Peyer's patch (tissue), 4 donors: ENCODE measurements around the gene SYNPO2.

Experiments used
- POLR2A ChIP-seq, 2 donors: fragments of 450-650 bp; IDR thresholded peaks; one replicate each; pipeline ENCODE4 v1.5.1; 2017; ENCODE audit warnings: antibody characterized with exemption in 2 of 2, mild to moderate bottlenecking in 2 of 2, moderate library complexity in 2 of 2
- TF ChIP-seq, protein P1 (sequence below), 6 experiments: fragments of 450-650 bp in 4 of 6; fragments of 200-600 bp in 2 of 6; sonication (generic) in 1 of 6; IDR thresholded peaks; one replicate each; pipeline ENCODE4 v1.5.1; 2017 to 2019; ENCODE audit warnings: antibody characterized with exemption in 6 of 6, mild to moderate bottlenecking in 3 of 6, moderate library complexity in 1 of 6

- no peak for TF ChIP-seq POLR2A (IDR thresholded peaks at IDR 0.05)
- TF ChIP-seq, protein P1, sequence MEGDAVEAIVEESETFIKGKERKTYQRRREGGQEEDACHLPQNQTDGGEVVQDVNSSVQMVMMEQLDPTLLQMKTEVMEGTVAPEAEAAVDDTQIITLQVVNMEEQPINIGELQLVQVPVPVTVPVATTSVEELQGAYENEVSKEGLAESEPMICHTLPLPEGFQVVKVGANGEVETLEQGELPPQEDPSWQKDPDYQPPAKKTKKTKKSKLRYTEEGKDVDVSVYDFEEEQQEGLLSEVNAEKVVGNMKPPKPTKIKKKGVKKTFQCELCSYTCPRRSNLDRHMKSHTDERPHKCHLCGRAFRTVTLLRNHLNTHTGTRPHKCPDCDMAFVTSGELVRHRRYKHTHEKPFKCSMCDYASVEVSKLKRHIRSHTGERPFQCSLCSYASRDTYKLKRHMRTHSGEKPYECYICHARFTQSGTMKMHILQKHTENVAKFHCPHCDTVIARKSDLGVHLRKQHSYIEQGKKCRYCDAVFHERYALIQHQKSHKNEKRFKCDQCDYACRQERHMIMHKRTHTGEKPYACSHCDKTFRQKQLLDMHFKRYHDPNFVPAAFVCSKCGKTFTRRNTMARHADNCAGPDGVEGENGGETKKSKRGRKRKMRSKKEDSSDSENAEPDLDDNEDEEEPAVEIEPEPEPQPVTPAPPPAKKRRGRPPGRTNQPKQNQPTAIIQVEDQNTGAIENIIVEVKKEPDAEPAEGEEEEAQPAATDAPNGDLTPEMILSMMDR (IDR thresholded peaks at IDR 0.05): no peak
Observed at GRCh38 chr4:119032921-119033685, 144.4 kb downstream of the SYNPO2 start.
